C4-2B (cell line): ENCODE measurements around the gene CD2BP2.

Experiments used
- CTCF ChIP-seq: fragments of 450-650 bp; conservative IDR thresholded peaks from 2 replicates; pipeline ENCODE4 v1.5.1; 2017; ENCODE audit warnings: mild to moderate bottlenecking
- ZFX ChIP-seq: fragments of 450-650 bp; IDR thresholded peaks from 2 replicates; pipeline ENCODE4 v1.6.1; 2017

- TF ChIP-seq CTCF (no peak), ZFX (no peak)
Measured at GRCh38 chr16:30355954-30356308, 823 bp upstream of the CD2BP2 start.
